GM10248 (cell line): ENCODE results near the gene TLE3.

ENCODE experiments used
- CTCF ChIA-PET: fragments of 300-600 bp; sonication (Branson Sonifier 250); formaldehyde crosslinking; extraction: SDS; loops from one replicate; lab custom pipeline; 2021; ENCODE audit warnings: antibody characterized with exemption; lab: Yijun Ruan, JAX
- POLR2A ChIA-PET: fragments of 350-650 bp; sonication (Branson Sonifier 250); formaldehyde crosslinking; extraction: SDS; loops from one replicate; lab custom pipeline; 2020; ENCODE audit warnings: antibody characterized with exemption; lab: Yijun Ruan, JAX
- DNase-seq: peaks from one replicate; pipeline ENCODE4 v3.0.0; 2012; ENCODE audit errors: extremely low spot score
- TF ChIP-seq, protein P1 (sequence below): IDR thresholded peaks from 2 replicates; pipeline ENCODE4 v1.5.1; 2012; ENCODE audit warnings: mild to moderate bottlenecking, low read depth; ENCODE audit errors: extremely low read depth, missing control alignments, control extremely low read depth

The TLE3 gene

DNA sequence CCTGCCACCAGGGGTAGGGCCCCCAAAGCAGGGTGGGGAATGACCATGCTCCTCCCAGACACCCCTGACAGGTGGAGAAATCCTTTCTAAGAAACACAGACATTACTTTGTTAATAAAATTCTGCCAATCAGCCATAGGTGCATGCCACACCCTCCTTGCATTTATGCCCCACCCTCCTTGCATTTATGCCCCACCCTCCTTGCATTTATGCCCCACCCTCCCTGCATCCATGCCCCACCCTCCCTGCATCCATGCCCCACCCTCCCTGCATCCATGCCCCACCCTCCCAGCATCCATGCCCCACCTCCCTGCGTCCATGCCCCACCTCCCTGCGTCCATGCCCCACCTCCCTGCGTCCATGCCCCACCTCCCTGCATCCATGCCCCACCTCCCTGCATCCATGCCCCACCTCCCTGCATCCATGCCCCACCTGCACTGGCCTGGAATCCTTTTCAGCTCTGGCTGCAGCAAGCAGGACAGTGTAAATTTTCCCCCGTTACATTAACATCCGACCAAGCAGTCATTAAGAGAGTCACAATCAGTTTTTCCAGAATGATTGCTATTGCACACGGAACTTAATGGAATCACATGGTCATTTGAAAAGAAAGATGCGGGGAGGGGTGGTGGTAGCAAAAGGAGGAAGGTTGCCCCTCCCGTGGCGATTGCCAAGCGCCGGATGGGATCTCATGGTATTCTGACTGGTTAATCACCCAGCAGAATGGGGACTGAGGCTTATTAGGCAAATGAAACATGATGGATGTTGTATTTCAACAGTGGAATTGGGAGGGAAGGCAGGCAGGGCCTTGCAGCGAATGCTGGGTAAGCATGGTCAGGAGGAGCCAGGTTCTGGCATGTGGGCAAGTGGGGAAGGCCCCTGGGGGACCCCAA, 91.2 kb downstream of the TLE3 start:
- TF ChIP-seq, protein P1, sequence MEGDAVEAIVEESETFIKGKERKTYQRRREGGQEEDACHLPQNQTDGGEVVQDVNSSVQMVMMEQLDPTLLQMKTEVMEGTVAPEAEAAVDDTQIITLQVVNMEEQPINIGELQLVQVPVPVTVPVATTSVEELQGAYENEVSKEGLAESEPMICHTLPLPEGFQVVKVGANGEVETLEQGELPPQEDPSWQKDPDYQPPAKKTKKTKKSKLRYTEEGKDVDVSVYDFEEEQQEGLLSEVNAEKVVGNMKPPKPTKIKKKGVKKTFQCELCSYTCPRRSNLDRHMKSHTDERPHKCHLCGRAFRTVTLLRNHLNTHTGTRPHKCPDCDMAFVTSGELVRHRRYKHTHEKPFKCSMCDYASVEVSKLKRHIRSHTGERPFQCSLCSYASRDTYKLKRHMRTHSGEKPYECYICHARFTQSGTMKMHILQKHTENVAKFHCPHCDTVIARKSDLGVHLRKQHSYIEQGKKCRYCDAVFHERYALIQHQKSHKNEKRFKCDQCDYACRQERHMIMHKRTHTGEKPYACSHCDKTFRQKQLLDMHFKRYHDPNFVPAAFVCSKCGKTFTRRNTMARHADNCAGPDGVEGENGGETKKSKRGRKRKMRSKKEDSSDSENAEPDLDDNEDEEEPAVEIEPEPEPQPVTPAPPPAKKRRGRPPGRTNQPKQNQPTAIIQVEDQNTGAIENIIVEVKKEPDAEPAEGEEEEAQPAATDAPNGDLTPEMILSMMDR: no peak
- ChIA-PET POLR2A (no interaction called here), CTCF (interaction anchor here (1.3 kb wide), 1 partner anchor 30 kb away, joined by 3 read pairs; no protein-coding TSS in a partner anchor)
- no peak for DNase-seq

DNA sequence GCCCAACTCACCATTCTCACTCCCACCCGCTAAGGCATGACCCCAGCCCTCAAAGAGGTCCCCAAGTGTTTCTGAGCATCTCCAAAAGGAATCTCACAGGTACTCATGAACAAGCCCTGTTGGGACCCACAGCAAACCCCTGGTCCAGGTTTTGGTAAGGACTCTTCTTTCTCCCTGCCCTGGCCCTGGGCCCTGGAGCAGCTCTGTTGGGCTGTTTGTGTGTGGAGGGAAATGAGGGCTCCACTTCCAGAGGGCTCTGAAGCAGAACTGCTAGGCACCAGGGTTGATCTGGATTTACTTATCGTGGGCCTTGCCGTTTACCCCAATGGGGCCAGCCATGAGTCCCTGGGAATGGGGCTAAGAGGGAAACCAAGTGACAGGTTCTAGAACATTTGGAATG, 92.9 kb downstream of the TLE3 start:
- DNase-seq: no peak
- ChIA-PET CTCF (interaction anchor here (1.0 kb wide), 1 partner anchor 11 kb away, joined by 3 read pairs; no protein-coding TSS in a partner anchor), POLR2A (interaction anchor here (0.6 kb wide), 1 partner anchor 18 kb away, joined by 4 read pairs; no protein-coding TSS in a partner anchor)
- TF ChIP-seq, protein P1: no peak

DNA sequence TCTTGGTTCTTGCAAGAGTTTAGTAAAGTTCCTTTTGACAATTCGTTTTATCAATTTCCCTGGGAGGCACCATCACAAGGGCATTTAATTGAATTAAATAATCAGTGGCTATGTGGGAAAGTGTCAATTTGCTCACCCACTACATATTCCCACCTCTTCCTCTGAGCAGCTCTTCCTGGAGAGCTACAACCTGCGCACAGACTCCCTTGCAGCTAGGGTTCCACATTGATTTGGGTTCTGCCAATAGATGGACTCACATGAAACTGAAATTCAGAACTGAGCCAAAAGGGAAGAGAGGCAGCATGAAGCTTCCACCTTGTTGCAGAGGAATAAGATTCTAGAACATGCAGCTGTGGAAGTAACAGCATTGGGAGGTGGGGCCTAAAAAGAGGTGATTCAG, 94.8 kb downstream of the TLE3 start:
- TF ChIP-seq, protein P1: no peak
- CTCF ChIA-PET: interaction anchor here (1.4 to 1.5 kb wide), 2 partner anchors 12 to 23 kb away, joined by 3 to 5 read pairs; no protein-coding TSS in a partner anchor
- POLR2A ChIA-PET: no interaction called here
- DNase-seq: no peak

DNA sequence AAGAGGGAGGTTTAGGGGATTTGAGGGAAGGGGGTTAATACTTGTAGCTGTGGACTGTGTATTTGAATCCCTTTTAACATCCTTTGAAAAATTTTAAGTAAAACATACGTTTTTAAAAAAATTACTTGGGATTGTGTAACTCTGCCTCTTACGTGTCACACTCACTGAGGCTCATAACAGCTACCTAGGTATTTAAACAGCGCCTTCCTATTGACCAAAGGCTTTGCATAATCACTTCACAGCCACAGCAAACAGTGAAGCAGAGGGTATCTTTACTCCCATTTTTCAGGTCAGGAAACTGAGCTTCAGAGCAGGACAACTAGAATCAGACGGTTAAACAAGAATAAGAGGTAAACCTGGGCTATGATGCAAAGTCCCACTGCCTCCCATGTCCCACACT, 95.9 kb downstream of the TLE3 start:
- ChIA-PET CTCF (no interaction called here), POLR2A (no interaction called here)
- TF ChIP-seq, protein P1: no peak
- no peak for DNase-seq

DNA sequence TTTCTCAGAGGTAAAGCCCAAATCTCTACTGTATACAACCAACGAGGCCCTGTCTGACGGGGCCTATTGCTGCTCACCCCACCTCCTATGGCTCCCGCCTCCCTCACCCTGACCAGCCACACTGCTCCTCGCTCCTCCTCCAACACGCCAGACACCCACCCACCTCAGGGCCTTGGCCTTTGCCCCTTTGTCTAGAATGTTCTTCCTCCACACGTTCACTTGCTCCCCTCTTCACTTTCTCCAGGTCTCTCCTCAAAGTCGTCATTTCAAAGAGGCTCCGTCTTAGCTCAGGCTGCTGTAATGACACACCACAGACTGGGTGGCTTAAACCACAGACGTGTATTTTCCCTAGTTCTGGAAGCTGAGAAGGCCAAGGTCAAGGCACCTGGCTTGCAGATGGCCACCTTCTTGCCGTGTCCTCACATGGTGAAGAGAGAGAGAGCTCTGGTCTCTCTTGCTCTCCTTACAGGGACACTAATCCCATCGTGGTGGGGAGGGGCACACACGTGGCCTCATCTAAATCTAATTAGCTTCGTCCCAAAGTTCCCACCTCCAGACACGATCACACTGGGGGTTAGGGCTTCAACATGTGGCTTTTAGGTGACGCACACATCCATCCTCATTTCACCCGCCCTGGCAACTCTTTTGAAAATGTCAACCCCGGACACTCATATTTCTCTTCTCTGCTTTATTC, 98.2 kb downstream of the TLE3 start:
- DNase-seq: no peak
- CTCF ChIA-PET: interaction anchor here (3.1 kb wide), 1 partner anchor 24 kb away, joined by 7 read pairs; no protein-coding TSS in a partner anchor
- TF ChIP-seq, protein P1: no peak
- POLR2A ChIA-PET: no interaction called here
